Glomerular endothelial cell (primary cell): Measurements from ENCODE around the gene EFNA4. TPM values are rescaled to one million over a fixed set of nuclear protein-coding genes. Genes with fewer than 3 reads are reported as not detected.

Source experiments
- DNase-seq: peaks from one replicate; pipeline ENCODE4 v3.0.0-alpha.2; 2011; ENCODE audit warnings: low read depth, low spot score; ENCODE audit errors: extremely low read depth
- total RNA-seq: library from RNA; depleted of rRNA; stranded (reverse); fragments of >200 nt; gene quantifications from 2 replicates; pipeline ENCODE4 v1.2.3, GENCODE V29; 2015

Gene EFNA4
- total RNA-seq, 1 donor from 2014 or later = 25.1 TPM

DNA sequence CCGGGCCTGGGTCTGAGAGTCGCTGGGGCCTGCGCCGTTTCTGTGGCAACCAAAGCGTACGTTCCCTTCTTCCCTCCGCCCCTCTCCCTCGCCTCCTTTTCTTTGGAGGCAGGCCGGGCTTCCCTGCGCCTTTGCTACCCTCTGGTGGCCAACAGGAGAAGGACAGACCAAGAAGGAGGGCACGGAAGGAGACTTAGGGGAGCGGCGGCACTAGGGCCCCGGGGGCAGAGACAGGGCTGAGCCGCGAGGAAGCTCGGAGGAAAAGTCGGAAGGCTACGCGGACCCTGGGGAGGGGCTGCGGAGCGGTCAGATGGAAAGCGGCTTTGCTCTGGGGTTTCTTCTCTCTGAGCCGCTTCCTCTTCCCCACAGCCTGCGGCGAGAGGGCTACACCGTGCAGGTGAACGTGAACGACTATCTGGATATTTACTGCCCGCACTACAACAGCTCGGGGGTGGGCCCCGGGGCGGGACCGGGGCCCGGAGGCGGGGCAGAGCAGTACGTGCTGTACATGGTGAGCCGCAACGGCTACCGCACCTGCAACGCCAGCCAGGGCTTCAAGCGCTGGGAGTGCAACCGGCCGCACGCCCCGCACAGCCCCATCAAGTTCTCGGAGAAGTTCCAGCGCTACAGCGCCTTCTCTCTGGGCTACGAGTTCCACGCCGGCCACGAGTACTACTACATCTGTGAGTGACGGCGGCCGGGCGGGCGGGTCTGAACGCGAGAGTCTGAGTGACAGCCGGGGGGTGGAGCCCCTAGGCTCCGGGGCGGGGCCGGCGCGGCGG lies 21.4 kb downstream of the EFNA4 start:
- peak; percentile 55 for DNase-seq

DNA sequence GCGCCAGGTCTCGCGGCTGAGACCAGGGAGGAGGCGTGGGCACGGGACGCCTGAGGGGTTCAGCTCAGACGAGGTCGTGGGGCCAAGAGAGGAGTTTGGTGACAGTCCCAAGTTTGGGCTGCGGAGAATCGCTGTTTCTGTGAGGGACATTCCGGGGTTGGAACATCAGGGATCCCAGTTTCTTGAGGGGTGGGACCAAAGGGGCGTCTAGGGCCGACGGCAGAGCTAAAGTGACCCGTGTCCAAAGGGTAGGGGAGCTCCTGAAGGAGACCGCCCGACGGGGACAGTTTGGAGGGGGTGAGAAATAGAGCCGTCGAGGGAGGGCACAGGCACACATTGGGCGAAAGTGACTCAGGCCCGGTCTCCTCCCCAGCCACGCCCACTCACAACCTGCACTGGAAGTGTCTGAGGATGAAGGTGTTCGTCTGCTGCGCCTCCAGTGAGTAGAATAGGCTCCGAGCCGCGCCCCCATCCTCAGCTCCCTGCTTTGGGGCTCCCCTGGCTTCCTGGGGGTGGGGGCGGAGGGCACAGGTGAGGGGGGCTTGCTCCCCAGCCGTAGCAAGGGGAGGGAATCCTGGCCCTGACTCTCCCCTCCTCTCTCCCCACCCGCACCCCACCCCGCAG lies 22.1 kb downstream of the EFNA4 start:
- DNase-seq = no peak

DNA sequence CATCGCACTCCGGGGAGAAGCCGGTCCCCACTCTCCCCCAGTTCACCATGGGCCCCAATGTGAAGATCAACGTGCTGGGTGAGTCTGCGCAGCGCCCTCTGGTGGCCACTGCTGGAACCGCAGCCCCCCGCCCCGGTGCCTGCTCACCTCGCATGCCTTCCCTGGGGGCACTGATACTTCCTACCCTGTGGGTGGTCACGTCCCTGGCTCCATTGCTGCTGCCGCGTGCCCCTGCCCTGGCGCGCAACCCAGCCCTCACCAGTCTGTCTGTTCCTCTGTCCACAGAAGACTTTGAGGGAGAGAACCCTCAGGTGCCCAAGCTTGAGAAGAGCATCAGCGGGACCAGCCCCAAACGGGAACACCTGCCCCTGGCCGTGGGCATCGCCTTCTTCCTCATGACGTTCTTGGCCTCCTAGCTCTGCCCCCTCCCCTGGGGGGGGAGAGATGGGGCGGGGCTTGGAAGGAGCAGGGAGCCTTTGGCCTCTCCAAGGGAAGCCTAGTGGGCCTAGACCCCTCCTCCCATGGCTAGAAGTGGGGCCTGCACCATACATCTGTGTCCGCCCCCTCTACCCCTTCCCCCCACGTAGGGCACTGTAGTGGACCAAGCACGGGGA lies 22.7 kb downstream of the EFNA4 start:
- DNase-seq = no peak

DNA sequence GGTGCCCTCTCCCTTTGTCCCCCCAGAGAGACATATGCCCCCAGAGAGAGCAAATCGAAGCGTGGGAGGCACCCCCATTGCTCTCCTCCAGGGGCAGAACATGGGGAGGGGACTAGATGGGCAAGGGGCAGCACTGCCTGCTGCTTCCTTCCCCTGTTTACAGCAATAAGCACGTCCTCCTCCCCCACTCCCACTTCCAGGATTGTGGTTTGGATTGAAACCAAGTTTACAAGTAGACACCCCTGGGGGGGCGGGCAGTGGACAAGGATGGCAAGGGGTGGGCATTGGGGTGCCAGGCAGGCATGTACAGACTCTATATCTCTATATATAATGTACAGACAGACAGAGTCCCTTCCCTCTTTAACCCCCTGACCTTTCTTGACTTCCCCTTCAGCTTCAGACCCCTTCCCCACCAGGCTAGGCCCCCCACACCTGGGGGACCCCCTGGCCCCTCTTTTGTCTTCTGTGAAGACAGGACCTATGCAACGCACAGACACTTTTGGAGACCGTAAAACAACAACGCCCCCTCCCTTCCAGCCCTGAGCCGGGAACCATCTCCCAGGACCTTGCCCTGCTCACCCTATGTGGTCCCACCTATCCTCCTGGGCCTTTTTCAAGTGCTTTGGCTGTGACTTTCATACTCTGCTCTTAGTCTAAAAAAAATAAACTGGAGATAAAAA lies 23.5 kb downstream of the EFNA4 start:
- DNase-seq = no peak

DNA sequence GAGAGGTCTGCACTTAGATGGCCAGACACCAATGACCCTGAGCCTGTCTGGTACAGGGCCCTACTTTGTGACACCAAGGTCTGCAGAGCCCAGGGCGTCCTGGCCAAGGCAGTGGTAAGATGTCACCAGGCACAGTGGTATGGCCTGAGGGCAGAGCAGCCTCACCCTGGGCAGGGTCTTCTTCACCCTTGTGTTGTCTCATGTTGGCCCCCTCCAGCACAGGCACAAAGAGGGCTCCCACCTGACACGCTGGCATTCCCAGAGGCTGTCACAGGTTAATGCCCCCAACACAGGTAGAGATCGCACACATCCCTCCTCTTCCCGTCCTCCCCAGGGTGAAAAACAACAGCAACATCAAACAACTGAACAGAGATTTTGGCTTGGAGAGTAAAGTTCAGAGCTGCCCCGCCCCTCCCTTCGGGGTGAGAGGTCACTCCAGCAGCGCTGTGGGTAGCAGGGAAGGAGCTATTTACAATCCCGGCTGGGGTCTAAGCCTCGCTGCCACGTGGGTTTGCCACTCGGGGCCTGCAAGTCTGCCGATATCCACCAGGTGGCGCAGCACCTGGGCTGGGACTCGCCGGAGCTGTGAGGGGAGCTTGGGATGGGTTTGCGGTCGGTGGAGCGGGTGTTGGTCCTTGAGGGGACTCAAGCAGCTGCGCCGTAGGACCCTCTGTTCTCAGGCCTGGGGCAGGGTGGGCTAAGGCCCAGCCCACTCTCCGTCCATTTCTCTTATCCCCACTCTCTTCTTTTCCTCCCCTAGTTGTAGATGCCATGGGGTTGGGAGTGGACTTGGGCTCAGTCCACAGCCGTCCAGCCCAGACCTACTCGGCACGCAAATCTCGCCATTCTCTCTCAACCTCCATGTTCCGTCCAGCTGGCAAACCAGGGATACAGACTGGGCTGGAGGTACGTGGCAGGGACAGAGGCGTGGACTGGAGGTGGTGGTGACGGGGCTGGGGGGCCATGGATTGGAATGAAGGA lies 27.8 kb downstream of the EFNA4 start:
- DNase-seq = no peak

DNA sequence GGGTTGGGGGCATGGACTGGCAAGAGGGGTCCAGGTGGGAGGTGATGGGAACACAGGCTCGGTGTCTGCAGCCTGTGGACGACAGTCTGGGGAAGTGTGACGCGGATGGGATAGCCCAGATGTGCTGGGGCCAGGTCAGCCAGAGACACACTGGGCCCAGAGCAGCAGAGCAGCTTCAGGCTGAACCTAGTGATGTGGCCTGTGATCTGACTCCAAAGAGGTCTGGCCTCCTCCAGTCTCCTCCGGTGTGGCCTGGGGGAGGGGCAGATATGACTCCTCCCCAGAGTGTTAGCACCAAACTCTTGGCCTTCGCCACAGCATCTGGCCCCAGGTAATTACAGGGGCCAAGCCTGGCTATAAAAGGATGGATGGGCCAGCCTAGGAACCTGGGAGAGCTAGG lies 28.6 kb downstream of the EFNA4 start:
- no peak for DNase-seq

DNA sequence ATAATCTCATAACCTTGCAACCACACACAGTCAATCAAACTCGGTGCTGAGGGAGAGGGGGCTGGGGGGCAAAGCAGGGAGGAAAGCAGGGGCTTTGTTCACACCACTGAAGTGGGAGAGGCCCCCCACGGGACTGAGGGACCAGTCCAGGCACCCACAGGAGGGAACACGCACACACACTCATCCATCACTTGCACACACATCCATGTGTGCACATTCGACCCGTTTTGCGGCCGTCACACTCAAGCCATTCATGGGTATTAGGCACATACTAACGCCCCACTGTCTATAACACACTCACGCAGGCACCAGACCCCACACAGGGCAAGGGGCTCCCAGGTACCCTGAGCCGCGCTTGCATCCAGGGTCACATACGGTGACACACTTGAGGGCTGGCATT lies 29.1 kb downstream of the EFNA4 start:
- no peak for DNase-seq

DNA sequence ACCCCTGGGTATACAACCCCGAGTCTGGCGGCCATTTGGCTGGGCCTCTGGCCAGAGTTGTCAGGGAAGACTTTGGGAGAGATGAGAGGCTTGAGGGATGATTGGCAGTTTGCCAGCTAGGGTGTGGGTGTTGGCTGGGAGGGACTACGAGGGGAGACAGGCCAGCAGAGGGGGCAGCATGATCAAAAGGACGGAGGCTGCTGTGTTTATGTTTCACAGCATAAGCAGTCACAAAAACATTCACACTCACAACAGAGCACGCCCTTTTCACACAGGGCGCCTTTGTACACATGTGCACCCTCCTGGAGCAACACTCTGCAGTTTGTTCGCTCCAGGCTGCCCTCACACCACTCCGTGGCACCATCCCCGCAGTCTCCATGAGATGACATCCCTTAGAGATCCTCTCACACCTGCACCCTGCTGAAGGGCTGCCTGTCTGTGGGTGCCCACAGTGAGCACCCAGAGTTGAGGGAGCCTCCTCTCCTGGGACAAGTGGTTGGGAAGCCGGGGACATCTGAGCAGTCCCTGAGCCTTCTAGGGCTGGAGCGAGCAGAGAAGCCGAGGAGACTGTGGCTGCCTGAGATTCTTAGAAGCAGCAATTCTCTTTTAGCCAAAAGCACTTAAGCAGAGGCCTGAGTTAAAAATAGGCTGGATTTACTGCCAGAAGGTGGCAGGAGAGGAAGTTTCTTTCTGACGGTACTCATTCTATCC lies 30.5 kb downstream of the EFNA4 start:
- no peak for DNase-seq

DNA sequence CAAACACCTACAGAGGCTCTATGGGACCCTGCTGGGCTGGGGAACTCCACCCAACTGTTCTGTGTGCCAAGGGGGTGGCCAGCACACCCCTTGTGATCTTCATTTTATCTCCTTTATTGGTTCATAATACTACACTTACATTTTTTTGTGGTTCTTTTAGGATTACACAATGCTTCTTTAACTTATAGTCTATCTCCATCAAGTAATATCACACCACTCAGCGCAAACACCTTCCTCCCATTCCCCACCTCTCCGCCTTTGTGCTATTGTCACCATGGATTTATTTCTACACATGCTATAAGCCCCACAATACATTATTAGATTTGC lies 31.0 kb downstream of the EFNA4 start:
- no peak for DNase-seq

DNA sequence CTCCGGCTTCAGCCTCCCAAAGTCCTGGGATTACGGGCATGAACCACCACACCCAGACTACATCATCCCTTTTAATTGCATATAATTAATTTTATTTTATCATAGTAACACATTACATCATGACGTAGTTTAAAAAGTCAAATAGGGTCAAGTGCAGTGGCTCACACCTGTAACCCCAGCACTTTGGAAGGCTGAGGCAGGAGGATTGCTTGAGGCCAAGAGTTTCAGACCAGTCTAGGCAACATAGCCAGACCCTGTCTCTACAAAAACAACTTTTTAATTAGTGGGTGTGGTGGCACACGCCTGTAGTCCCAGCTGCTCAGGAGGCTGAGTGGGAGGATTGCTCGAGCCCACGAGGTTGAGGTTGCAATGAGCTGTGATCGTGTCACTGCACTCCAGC lies 35.8 kb downstream of the EFNA4 start:
- DNase-seq = no peak

DNA sequence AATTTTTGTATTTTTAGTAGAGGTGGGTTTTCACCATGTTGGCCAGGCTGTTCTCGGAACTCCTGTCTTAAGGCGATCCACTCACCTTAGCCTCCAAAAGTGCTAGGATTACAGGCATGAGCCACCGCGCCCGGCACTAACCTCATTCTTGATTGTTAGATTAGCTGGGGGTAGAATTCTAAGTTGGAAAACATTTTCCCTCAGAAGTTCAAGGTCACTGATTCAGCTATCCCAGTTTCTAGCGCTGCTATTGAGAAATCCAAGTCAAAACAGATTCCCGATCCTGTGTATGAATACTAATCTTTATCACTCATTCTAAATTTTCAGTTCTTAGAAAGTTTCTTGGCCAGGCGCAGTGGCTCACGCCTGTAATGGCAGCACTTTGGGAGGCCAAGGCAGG lies 39.8 kb downstream of the EFNA4 start:
- no peak for DNase-seq

DNA sequence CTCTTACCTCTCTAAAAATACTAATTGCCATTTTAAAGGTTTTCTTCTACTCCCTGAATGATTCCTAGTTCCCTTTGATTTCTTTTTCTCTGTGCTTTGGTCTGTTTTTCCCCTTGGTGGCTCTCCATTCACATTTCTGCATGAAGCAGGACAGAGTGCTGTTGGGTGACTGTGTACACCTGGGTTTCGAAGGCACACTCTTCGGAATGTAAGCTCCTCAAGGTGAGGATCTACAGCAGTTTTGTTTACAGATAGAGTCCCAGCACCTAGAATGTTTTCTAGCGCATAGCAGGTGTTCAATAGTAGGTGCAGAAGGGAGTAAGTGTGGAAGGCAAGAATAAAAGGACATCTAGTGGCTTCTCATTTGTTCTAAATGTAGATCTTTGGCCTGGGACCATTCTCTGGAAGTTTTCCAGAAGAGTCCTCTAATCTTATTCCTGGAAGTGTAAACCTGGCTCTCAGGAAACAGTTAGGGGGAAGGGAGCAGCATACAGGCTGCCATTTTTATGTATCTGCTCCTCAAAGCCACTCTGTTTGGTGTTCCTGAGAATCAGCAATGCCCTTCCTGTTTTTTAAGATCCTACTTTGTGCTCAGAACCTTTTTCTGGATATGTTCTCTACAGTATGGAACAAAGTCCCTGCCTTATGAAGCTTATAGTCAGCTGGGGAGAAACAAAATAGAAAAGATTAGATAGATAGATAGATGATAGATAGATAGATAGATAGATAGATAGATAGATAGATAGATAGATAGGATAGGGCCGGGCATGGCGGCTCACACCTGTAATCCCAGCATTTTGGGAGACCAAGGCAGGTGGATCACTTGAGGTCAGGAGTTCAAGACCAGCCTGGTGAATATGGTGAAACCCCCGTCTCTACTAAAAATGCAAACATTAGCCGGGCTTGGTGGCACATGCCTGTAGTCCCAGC lies 41.3 kb downstream of the EFNA4 start:
- DNase-seq = no peak

DNA sequence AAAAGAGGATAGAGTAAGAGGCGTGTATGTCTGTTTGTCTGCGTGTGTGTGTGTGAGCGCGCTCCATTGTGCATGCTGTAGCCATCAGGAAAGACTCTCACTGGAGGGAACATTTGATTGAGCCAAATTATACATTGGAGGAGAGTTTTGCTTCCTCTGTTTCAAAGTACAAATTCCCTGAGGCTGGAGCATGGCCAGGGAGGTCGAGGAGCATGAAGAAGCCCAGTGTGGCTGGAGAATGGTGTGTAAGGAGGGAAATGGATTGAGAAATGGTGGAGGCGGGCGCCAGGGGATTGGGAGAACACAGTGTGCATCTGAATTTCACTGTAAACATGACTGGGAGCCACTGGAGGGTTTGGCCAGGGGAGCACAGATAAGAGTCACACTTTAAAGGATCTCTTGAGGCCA lies 42.1 kb downstream of the EFNA4 start:
- no peak for DNase-seq

DNA sequence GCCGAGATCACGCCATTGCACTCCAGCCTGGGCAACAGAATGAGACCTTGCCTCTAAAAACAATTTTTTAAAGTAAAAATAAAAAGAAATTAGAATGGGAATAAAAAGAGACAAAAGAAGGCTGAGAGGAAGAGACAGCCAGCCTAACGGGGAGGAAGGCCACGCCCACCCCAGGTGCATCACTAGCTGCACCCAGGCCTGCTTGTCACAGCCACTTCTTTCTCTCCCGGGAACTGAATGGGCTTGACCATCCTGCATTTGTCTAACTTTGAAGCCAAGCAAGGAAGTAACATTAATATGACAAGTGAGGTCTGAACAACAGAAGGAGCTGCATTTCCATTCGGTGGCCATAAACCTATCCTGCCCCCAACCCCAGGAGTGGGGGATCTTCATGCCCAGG lies 43.3 kb downstream of the EFNA4 start:
- no peak for DNase-seq

DNA sequence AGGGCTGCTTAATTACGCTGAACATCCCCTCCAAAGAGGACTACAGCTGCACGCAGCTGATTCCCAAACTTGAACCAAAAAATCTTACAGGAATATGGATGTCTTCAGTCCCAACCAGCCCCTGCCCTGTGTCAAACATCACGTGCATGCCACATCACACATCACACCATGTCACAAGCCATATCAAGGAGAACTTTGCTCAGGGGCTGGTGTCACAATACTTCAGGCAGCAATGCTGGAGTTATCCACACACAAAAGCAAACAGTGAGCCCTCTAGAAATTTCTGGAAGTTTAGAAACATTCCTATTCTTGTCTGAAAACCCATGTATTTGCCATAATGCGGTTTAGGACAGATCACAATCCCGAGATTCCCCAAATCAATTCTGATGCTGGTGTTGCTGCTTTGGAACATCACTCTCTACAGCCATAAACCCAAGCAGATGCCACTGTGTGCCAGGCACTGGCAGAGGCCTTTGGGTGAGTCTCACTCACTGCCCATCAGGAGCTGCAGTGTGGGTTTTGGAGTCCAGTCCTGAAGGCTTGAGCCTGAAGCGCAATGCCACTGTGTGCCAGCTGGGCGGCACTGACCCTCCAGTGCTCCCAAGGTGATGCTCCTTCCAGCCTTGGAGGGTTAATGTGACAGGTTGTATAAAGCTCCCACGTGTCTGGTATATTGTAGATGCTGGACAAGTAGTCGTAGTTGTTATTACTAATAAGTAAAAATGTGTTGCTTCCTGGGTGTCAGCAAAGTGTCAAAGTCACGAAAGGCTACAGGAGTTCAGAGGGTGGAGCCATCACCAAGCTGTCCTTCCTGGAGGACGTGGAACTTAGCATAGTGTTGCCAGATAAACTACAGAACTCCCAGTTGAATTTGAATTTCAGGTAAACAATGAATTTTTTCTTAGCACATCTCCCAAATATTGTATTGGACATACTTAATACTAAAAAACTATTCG lies 44.0 kb downstream of the EFNA4 start:
- no peak for DNase-seq

DNA sequence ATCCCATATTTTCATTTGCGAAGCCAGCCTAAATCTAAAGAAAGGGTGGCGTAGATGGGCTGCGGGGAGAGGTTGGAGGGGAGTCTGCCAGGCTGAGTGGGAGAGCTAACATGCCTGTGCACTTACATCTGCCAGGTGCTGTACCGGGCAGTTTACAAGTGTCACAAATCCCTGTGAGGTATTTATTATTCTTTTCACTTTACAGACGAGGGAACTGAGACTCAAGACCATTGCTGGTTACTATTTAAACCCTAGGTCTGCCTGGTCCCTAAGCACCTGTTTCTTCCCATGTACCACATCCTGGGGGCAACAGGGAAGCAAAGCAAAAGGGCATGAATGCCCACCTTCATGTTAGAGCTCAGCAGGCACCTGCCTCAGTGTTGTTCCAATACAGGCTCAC lies 44.8 kb downstream of the EFNA4 start:
- DNase-seq = no peak

DNA sequence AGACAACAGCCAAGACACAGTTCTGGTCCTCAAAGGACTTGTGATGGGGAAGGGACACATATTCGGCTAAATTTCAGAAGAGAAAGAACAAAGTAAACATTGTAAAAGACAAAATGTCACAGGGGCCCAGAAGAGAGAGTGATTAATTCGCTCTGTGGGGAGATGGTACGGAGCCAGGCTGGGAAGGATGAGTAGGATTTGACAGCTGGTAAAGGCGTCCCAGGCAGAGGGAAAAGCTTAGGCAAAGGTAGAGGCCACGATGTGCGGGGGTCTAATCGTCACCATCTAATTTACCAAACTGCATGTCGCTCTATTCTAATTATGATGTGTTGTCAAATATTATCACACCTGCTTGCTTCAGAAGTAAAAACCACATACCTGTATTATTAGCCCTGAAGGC lies 46.8 kb downstream of the EFNA4 start:
- no peak for DNase-seq

DNA sequence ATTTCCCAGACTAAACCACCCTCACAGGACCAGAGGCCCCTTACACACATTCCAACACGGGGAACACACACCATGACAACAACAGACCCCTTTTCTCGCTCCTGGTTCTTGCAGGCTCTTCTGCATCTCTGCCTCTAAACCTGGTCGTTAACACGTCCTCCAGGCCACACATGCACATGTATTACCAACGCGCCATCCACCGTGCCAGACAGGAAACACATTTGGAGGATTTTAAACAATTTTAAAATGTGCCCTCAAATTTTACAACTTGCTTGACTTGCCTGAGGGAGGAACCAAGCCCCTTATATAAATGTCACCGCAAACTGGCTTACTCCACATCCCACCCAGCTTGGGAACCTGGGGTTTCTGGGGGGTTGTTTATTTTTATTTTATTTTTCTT lies 47.3 kb downstream of the EFNA4 start:
- DNase-seq = no peak
